ENCODE results near the gene SYNPR. TPM values are rescaled to one million over a fixed set of nuclear protein-coding genes. Genes with fewer than 3 reads are reported as not detected.

Gene SYNPR
- total RNA-seq, 1 experiment from 2014 or later: 0.17 TPM

- Histone ChIP-seq H2BK120ac (ENCODE audit: low read depth, low read length, poor library complexity, severe bottlenecking) (no peak overlapping the region), H4K91ac (ENCODE audit: insufficient read length, low read depth, low read length) (no peak overlapping the region), H3K14ac (ENCODE audit: insufficient read depth, low read length) (no peak overlapping the region), H3K27ac (ENCODE audit: insufficient read length, low read depth, low read length) (no peak overlapping the region), H4K8ac (replicated peaks; ENCODE audit: insufficient read length, low read depth, low read length) (no peak overlapping the region), H3T11ph (ENCODE audit: low read length) (no peak overlapping the region), H3K27me3 (ENCODE audit: insufficient read depth, low read length) (no peaks in the 10 kb centered on the region), H3K9ac (ENCODE audit: extremely low read depth, insufficient read length, low read length) (no peak overlapping the region), H2BK20ac (ENCODE audit: low read depth, low read length, poor library complexity, severe bottlenecking) (no peak overlapping the region), H2BK12ac (ENCODE audit: insufficient read length, low read depth, low read length) (no peak overlapping the region), H3K18ac (ENCODE audit: insufficient read length, low read depth, low read length) (no peak overlapping the region), H3K4me1 (ENCODE audit: insufficient read depth, low read length) (no peaks in the 10 kb centered on the region), H2AK5ac (ENCODE audit: insufficient read length, low read length) (no peak overlapping the region), H3K79me1 (ENCODE audit: insufficient read depth, low read depth, low read length, poor library complexity, severe bottlenecking) (no peaks in the 10 kb centered on the region), H3K4me2 (ENCODE audit: insufficient read depth, insufficient read length, low read length) (no peak overlapping the region), H2BK15ac (ENCODE audit: low read depth, low read length) (no peak overlapping the region), H3K4ac (ENCODE audit: low read depth, low read length) (no peak overlapping the region), H3K23ac (ENCODE audit: insufficient read length, low read depth, low read length) (no peak overlapping the region), H2BK5ac (ENCODE audit: insufficient read length, low read length) (no peak overlapping the region), H4K5ac (ENCODE audit: insufficient read length, low read depth, low read length) (no peak overlapping the region), H3K79me2 (ENCODE audit: insufficient read depth, low read length) (no peaks in the 10 kb centered on the region), H3K56ac (ENCODE audit: insufficient read length, low read depth, low read length) (no peak overlapping the region), H3K9me3 (ENCODE audit: control insufficient read depth, low read depth, low read length) (no peaks in the 10 kb centered on the region), H2AFZ (ENCODE audit: low read length) (no peak overlapping the region), H4K20me1 (ENCODE audit: control insufficient read depth, insufficient read depth, insufficient read length) (no peaks in the 10 kb centered on the region), H3K23me2 (ENCODE audit: insufficient read length, low read depth, low read length, poor library complexity, severe bottlenecking) (no peaks in the 10 kb centered on the region)
- Mint-ChIP-seq H3K4me3 (no peak overlapping the region), H3K9me3 (no peaks in the 10 kb centered on the region), H3K4me1 (peaks cover 4 to 5% of the 10 kb centered on the region in 2 experiments; a peak in 1 of 4 replicates), H3K36me3 (ENCODE audit: insufficient read depth in 1 of 3, low read depth in 3 of 3) (no peaks in the 10 kb centered on the region), H3K27ac (no peak overlapping the region), H3K27me3 (ENCODE audit: low read depth) (no peaks in the 10 kb centered on the region)
- WGBS (ENCODE audit: extremely low coverage, insufficient read length, low lambda C conversion rate): no CpG with 5 or more reads among the region's 1 CpG
- DNase-seq: no peak
- TF ChIP-seq, protein P1, sequence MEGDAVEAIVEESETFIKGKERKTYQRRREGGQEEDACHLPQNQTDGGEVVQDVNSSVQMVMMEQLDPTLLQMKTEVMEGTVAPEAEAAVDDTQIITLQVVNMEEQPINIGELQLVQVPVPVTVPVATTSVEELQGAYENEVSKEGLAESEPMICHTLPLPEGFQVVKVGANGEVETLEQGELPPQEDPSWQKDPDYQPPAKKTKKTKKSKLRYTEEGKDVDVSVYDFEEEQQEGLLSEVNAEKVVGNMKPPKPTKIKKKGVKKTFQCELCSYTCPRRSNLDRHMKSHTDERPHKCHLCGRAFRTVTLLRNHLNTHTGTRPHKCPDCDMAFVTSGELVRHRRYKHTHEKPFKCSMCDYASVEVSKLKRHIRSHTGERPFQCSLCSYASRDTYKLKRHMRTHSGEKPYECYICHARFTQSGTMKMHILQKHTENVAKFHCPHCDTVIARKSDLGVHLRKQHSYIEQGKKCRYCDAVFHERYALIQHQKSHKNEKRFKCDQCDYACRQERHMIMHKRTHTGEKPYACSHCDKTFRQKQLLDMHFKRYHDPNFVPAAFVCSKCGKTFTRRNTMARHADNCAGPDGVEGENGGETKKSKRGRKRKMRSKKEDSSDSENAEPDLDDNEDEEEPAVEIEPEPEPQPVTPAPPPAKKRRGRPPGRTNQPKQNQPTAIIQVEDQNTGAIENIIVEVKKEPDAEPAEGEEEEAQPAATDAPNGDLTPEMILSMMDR (conservative IDR thresholded peaks at IDR 0.05): no peak
These were observed 32.3 kb upstream of the SYNPR start for GRCh38 chr3:63245726-63246241.

Data from H9 (cell line).